Lower leg skin (tissue), 4 donors: ENCODE results near the gene CDON. TPM values are rescaled to one million over a fixed set of nuclear protein-coding genes. Genes with fewer than 3 reads are reported as not detected.

Source experiments
- DNase-seq, 2 donors: peaks; one replicate each; pipeline ENCODE4 v3.0.0-alpha.2; 2019; ENCODE audit warnings: low spot score in 2 of 2
- H3K4me3 ChIP-seq: fragments of 200-600 bp; sonication (generic); 2 replicates; pipeline ENCODE4 v1.5.1; 2017; ENCODE audit warnings: mild to moderate bottlenecking, low read depth; ENCODE audit not compliant: poor library complexity, severe bottlenecking
- CTCF ChIP-seq, 3 donors: fragments of 450-650 bp; IDR thresholded peaks; one replicate each; pipeline ENCODE4 v1.5.1; 2016; ENCODE audit warnings: antibody characterized with exemption in 3 of 3, mild to moderate bottlenecking in 3 of 3, moderate library complexity in 2 of 3
- POLR2A ChIP-seq, 2 donors: fragments of 450-650 bp; IDR thresholded peaks; one replicate each; pipeline ENCODE4 v1.6.1; 2016 to 2017; ENCODE audit warnings: antibody characterized with exemption in 2 of 2, mild to moderate bottlenecking in 1 of 2, moderate library complexity in 1 of 2
- WGBS, 2 donors: methylation state at CpG; one replicate each; pipeline ENCODE4 v1.1.5; 2018; 5-methylcytosine and 5-hydroxymethylcytosine counted together
- intact Hi-C: fragments of 100-400 bp; cut with DNase I; formaldehyde crosslinking; loops from one replicate; pipeline ENCODE4 v1.15.0; 2023; ENCODE audit warnings: low total_unique reads
- total RNA-seq, 4 donors: library from RNA; depleted of rRNA; stranded (reverse); fragments of >200 nt; gene quantifications; one replicate each; pipeline ENCODE4 v1.1.0, GENCODE V29; 2016

Gene CDON
- total RNA-seq, 4 donors from 2014 or later = 12.3 to 21.0 (median 18.0) TPM

GRCh38 chr11:126008956-126009355, 53.7 kb downstream of the CDON start:
- intact Hi-C loops = no loop called here
- H3K4me3 ChIP-seq = no peak overlapping the region
- no peak for DNase-seq
- TF ChIP-seq CTCF (IDR thresholded peaks at IDR 0.05) (no peak), POLR2A (IDR thresholded peaks at IDR 0.05) (no peak)
- 81 to 87% methylated on average over 8 of the region's 8 CpGs for WGBS, 2 donors

- 36 to 45% methylated on average over 3 of the region's 3 CpGs for WGBS, 2 donors
Observed at GRCh38 chr11:126007238-126007637, 55.4 kb downstream of the CDON start.

GRCh38 chr11:126006068-126006467, 56.6 kb downstream of the CDON start:
- intact Hi-C loops = no loop called here
- no peak for TF ChIP-seq POLR2A (IDR thresholded peaks at IDR 0.05)
- TF ChIP-seq CTCF (IDR thresholded peaks at IDR 0.05) = no peak
- no peak for DNase-seq
- WGBS, 2 donors = 75 to 79% methylated on average over 4 of the region's 4 CpGs
- H3K4me3 ChIP-seq = no peak overlapping the region

More at GRCh38 chr11:126007238-126007637, 55.4 kb downstream of the CDON start:
- intact Hi-C loops = no loop called here
- no peak for DNase-seq
- no peak for TF ChIP-seq CTCF (IDR thresholded peaks at IDR 0.05)
- TF ChIP-seq POLR2A (IDR thresholded peaks at IDR 0.05) = no peak
- no peak overlapping the region for H3K4me3 ChIP-seq

DNA sequence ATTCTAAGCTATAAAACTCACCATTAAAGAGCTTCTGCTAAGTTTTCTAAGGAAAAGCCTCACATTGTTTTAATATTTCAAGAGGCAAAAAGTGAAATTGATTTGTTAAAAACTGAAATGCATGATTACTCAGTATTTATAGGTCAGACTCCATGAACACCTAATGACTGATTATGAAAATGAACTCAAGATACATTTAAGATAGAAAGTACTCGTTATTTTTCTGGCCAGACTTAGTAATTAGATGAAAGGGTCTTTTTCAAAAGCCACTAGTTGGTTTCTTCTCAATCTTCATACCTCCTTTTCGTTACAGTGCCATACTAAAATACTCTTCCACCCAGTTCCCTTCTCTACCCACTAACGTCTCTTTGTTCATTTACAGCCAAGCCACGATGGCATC, 60.5 kb downstream of the CDON start:
- 83 to 86% methylated on average over 4 of the region's 4 CpGs for WGBS, 2 donors
- intact Hi-C loops = no loop called here
- no peak for TF ChIP-seq POLR2A (IDR thresholded peaks at IDR 0.05)
- H3K4me3 ChIP-seq = no peak overlapping the region
- DNase-seq = no peak

- TF ChIP-seq POLR2A (IDR thresholded peaks at IDR 0.05) = no peak
- TF ChIP-seq CTCF (IDR thresholded peaks at IDR 0.05) = no peak
- 65% methylated on average over 6 of the region's 6 CpGs for WGBS, 2 donors
Observed at GRCh38 chr11:125999234-125999880, 63.3 kb downstream of the CDON start.

GRCh38 chr11:125998267-125998666, 64.4 kb downstream of the CDON start:
- intact Hi-C loops = no loop called here
- H3K4me3 ChIP-seq = no peak overlapping the region
- no peak for TF ChIP-seq CTCF (IDR thresholded peaks at IDR 0.05)
- no peak for TF ChIP-seq POLR2A (IDR thresholded peaks at IDR 0.05)
- WGBS, 2 donors = 88 to 94% methylated on average over 5 of the region's 5 CpGs
- no peak for DNase-seq

More at GRCh38 chr11:125999234-125999880, 63.3 kb downstream of the CDON start:
- intact Hi-C loops = no loop called here
- no peak overlapping the region for H3K4me3 ChIP-seq
- peak in 1 of 2 donors; percentile 33 for DNase-seq
